PC-9 (cell line): ENCODE data around the gene EPS15. TPM values are rescaled to one million over a fixed set of nuclear protein-coding genes. Genes with fewer than 3 reads are reported as not detected.
"Not testable (repeated sequence)": the region's sequence is repeated elsewhere in the genome, so short reads cannot be mapped to it uniquely, and the experiment has no call there.

Source experiments
- BruUV-seq: library from RNA; stranded (reverse); fragments of 400-500 nt; replicated peaks from 2 replicates; lab custom pipeline; 2021; lab: Mats Ljungman, UMichigan
- CTCF ChIA-PET: fragments of 300-600 bp; sonication (Branson Sonifier 250); formaldehyde crosslinking; loops from one replicate; lab custom pipeline; 2022; ENCODE audit warnings: antibody characterized with exemption; lab: Charles Lee
- POLR2A ChIA-PET: fragments of 300-600 bp; sonication (Branson Sonifier 250); formaldehyde crosslinking; loops from one replicate; lab custom pipeline; 2022; ENCODE audit warnings: antibody characterized with exemption; ENCODE audit not compliant: unreplicated experiment; lab: Charles Lee
- DNase-seq, 2 experiments: peaks; one replicate each; pipeline versions ENCODE4 v3.0.0 to v3.0.0-alpha.2; 2015 to 2022; ENCODE audit warnings: mixed read lengths in 1 of 2
- H2AFZ ChIP-seq: fragments of 200-600 bp; sonication (generic); 2 replicates; pipeline ENCODE4 v1.8.1; 2017; ENCODE audit warnings: antibody characterized with exemption
- H3F3A ChIP-seq: fragments of 200-600 bp; sonication (generic); 2 replicates; pipeline ENCODE4 v1.8.1; 2017; ENCODE audit warnings: antibody characterized with exemption, mild to moderate bottlenecking, low read depth; ENCODE audit not compliant: insufficient read depth
- H3K27ac ChIP-seq: fragments of 200-600 bp; sonication (generic); 2 replicates; pipeline ENCODE4 v1.6.1; 2016; ENCODE audit warnings: mixed run types
- H3K27me3 ChIP-seq: fragments of 200-600 bp; sonication (generic); 2 replicates; pipeline ENCODE4 v1.6.1; 2016; ENCODE audit warnings: low read depth, mixed run types; ENCODE audit not compliant: insufficient read depth
- H3K36me3 ChIP-seq: fragments of 200-600 bp; sonication (generic); 2 replicates; pipeline ENCODE4 v1.6.1; 2016; ENCODE audit warnings: low read depth, mixed run types
- H3K4me1 ChIP-seq: fragments of 200-600 bp; sonication (generic); replicated peaks from 2 replicates; pipeline ENCODE4 v1.6.1; 2016; ENCODE audit warnings: mixed run types; ENCODE audit not compliant: insufficient read depth
- H3K4me2 ChIP-seq: fragments of 200-600 bp; sonication (generic); 2 replicates; pipeline ENCODE4 v1.6.1; 2017; ENCODE audit warnings: mixed run types
- H3K4me3 ChIP-seq: fragments of 200-600 bp; sonication (generic); 2 replicates; pipeline ENCODE4 v1.6.1; 2016; ENCODE audit warnings: mixed run types
- H3K79me2 ChIP-seq: fragments of 200-600 bp; sonication (generic); 2 replicates; pipeline ENCODE4 v1.6.1; 2017; ENCODE audit warnings: low read depth, mixed run types
- H3K9me2 ChIP-seq: fragments of 200-600 bp; sonication (generic); 2 replicates; pipeline ENCODE4 v1.8.1; 2017; ENCODE audit warnings: mild to moderate bottlenecking; ENCODE audit not compliant: insufficient read depth
- H3K9me3 ChIP-seq: fragments of 200-600 bp; sonication (generic); 2 replicates; pipeline ENCODE4 v1.8.1; 2016; ENCODE audit warnings: low read depth; ENCODE audit not compliant: insufficient read depth
- H4K20me1 ChIP-seq: fragments of 200-600 bp; sonication (generic); 2 replicates; pipeline ENCODE4 v1.8.1; 2017; ENCODE audit not compliant: insufficient read depth
- EZH2 ChIP-seq: fragments of 200-600 bp; sonication (generic); IDR thresholded peaks from 2 replicates; pipeline ENCODE4 v1.8.0; 2017; ENCODE audit warnings: antibody characterized with exemption, low read depth
- intact Hi-C: fragments of 100-400 bp; cut with micrococcal nuclease; formaldehyde crosslinking; loops from one replicate; pipeline ENCODE4 v1.10.0; 2022; ENCODE audit not compliant: unreplicated experiment
- total RNA-seq: library from RNA; stranded (reverse); gene quantifications from 2 replicates; pipeline ENCODE4 v1.2.3, GENCODE V29; 2021
- TF ChIP-seq, protein P1 (sequence below): fragments of 200-600 bp; sonication (generic); conservative IDR thresholded peaks from 2 replicates; pipeline ENCODE4 v1.6.1; 2017; ENCODE audit warnings: mixed run types, antibody characterized with exemption, mild to moderate bottlenecking, moderate library complexity

EPS15 gene
- total RNA-seq, 1 experiment from 2014 or later: 60.1 TPM

- Histone ChIP-seq H3K4me1 (peaks cover 9% of the 10 kb centered on the region; the same call in 1 of the 2 replicates), H3K27ac (no peak overlapping the region), H3K4me2 (no peak overlapping the region), H3K9me3 (no peaks in the 10 kb centered on the region), H3K36me3 (peaks cover 14% of the 10 kb centered on the region; the same call in 1 of the 2 replicates), H3K4me3 (no peak overlapping the region), H3K9me2 (no peaks in the 10 kb centered on the region), H3F3A (peaks cover 5% of the 10 kb centered on the region; the same call in 1 of the 2 replicates), H4K20me1 (no peaks in the 10 kb centered on the region), H3K27me3 (no peaks in the 10 kb centered on the region), H3K79me2 (peaks cover 94% of the 10 kb centered on the region), H2AFZ (no peak overlapping the region)
- ChIA-PET CTCF (no interaction called here), POLR2A (interaction anchor here (0.6 kb wide), 1 partner anchor 264 kb away, joined by 8 read pairs; no protein-coding TSS in a partner anchor)
- DNase-seq: no peak
- TF ChIP-seq, protein P1, sequence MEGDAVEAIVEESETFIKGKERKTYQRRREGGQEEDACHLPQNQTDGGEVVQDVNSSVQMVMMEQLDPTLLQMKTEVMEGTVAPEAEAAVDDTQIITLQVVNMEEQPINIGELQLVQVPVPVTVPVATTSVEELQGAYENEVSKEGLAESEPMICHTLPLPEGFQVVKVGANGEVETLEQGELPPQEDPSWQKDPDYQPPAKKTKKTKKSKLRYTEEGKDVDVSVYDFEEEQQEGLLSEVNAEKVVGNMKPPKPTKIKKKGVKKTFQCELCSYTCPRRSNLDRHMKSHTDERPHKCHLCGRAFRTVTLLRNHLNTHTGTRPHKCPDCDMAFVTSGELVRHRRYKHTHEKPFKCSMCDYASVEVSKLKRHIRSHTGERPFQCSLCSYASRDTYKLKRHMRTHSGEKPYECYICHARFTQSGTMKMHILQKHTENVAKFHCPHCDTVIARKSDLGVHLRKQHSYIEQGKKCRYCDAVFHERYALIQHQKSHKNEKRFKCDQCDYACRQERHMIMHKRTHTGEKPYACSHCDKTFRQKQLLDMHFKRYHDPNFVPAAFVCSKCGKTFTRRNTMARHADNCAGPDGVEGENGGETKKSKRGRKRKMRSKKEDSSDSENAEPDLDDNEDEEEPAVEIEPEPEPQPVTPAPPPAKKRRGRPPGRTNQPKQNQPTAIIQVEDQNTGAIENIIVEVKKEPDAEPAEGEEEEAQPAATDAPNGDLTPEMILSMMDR: no peak
- no peak for TF ChIP-seq EZH2
- no TSS peak for BruUV-seq
- intact Hi-C loops: no loop called here
Measured at GRCh38 chr1:51504806-51505525, 14.1 kb downstream of the EPS15 start.

DNA sequence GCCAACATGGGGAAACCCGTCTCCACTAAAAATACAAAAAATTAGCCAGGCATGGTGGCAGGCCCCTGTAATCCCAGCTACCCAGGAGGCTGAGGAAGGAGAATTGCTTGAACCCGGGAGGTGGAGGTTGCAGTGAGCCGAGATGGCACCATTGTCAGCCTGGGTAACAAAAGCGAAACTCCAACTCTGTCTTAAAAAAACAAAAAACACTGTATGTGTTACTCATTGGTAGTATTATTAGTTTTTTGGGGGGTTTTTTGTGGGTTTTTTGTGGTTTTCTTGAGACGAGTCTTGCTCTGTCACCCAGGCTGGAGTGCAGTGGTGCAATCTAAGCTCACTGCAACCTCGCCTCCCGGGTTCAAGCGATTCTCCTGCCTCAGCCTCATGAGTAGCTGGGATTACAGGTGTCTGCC lies 17.8 kb downstream of the EPS15 start:
- H3K9me2 ChIP-seq, H2AFZ ChIP-seq, BruUV-seq, H3K27me3 ChIP-seq, intact Hi-C loops, CTCF ChIA-PET, H3F3A ChIP-seq, H3K4me2 ChIP-seq, H3K27ac ChIP-seq, POLR2A ChIA-PET, H3K4me1 ChIP-seq, H3K9me3 ChIP-seq, H4K20me1 ChIP-seq, DNase-seq, H3K4me3 ChIP-seq, H3K36me3 ChIP-seq: not testable (repeated sequence)
- H3K79me2 ChIP-seq: peaks cover 90% of the 10 kb centered on the region

GRCh38 chr1:51499694-51500093 lies 19.4 kb downstream of the EPS15 start:
- Histone ChIP-seq H3K4me2 (no peak overlapping the region), H3K9me2 (no peaks in the 10 kb centered on the region), H3K9me3 (no peaks in the 10 kb centered on the region), H3K79me2 (peaks cover 91% of the 10 kb centered on the region), H4K20me1 (no peaks in the 10 kb centered on the region), H3K27ac (no peak overlapping the region), H3K4me1 (no peaks in the 10 kb centered on the region), H3K27me3 (no peaks in the 10 kb centered on the region), H3K36me3 (0 out of 2 replicates have a peak, but pooled peaks cover 3% of the 10 kb centered on the region), H3F3A (peaks cover 7% of the 10 kb centered on the region; the same call in 1 of the 2 replicates), H3K4me3 (no peak overlapping the region), H2AFZ (no peak overlapping the region)
- TF ChIP-seq, protein P1: no peak
- TF ChIP-seq EZH2: no peak
- intact Hi-C loops: no loop called here
- no TSS peak for BruUV-seq
- CTCF ChIA-PET: no interaction called here
- DNase-seq: no peak
- POLR2A ChIA-PET: no interaction called here
